ENCODE measurements around the gene ELOVL6. TPM values are rescaled to one million over a fixed set of nuclear protein-coding genes. Genes with fewer than 3 reads are reported as not detected.

ELOVL6 gene
- total RNA-seq (10 to 100 TPM; 36.4 to 38.6 TPM), polyA plus RNA-seq (10 to 100 TPM; 19.5 to 38.8 TPM)

- Histone ChIP-seq H3K27me3 (ENCODE audit: control insufficient read depth in 4 of 4, insufficient read depth in 4 of 4, low read length in 3 of 4) (no peaks in the 10 kb centered on the region), H3K27ac (ENCODE audit: low read depth in 1 of 2, low read length in 2 of 2) (peak within 1 kb of the TSS; percentile 89 to 98), H3K36me3 (ENCODE audit: control insufficient read depth in 4 of 4, insufficient read depth in 3 of 4, low read depth in 1 of 4, low read length in 3 of 4) (no peaks in the 10 kb centered on the region), H3K4me1 (ENCODE audit: control insufficient read depth in 4 of 4, insufficient read depth in 4 of 4, low read length in 3 of 4) (peaks cover 7 to 31% (median 22%) of the 10 kb centered on the region in 4 donors), H3K9ac (ENCODE audit: low read depth in 1 of 2, low read length in 2 of 2) (peak within 1 kb of the TSS; percentile 89 to 93), H3K4me3 (ENCODE audit: low read depth in 1 of 3, low read length in 3 of 3) (peak within 1 kb of the TSS; percentile 77 to 96 (median 95)), H3K9me3 (ENCODE audit: control insufficient read depth in 4 of 4, low read length in 3 of 4) (no peaks in the 10 kb centered on the region)
- TF ChIP-seq, protein P1, sequence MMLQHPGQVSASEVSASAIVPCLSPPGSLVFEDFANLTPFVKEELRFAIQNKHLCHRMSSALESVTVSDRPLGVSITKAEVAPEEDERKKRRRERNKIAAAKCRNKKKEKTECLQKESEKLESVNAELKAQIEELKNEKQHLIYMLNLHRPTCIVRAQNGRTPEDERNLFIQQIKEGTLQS (IDR thresholded peaks at IDR 0.05), result peak; percentile 41
- TF ChIP-seq FOXA1 (IDR thresholded peaks at IDR 0.05), result no peak
- peak; percentile 23 for TF ChIP-seq FOXA2 (IDR thresholded peaks at IDR 0.05)
- TF ChIP-seq RAD21 (IDR thresholded peaks at IDR 0.05), result peak; percentile 47 to 60
- no peak for TF ChIP-seq HNF4G (IDR thresholded peaks at IDR 0.05)
- TF ChIP-seq, protein P2, sequence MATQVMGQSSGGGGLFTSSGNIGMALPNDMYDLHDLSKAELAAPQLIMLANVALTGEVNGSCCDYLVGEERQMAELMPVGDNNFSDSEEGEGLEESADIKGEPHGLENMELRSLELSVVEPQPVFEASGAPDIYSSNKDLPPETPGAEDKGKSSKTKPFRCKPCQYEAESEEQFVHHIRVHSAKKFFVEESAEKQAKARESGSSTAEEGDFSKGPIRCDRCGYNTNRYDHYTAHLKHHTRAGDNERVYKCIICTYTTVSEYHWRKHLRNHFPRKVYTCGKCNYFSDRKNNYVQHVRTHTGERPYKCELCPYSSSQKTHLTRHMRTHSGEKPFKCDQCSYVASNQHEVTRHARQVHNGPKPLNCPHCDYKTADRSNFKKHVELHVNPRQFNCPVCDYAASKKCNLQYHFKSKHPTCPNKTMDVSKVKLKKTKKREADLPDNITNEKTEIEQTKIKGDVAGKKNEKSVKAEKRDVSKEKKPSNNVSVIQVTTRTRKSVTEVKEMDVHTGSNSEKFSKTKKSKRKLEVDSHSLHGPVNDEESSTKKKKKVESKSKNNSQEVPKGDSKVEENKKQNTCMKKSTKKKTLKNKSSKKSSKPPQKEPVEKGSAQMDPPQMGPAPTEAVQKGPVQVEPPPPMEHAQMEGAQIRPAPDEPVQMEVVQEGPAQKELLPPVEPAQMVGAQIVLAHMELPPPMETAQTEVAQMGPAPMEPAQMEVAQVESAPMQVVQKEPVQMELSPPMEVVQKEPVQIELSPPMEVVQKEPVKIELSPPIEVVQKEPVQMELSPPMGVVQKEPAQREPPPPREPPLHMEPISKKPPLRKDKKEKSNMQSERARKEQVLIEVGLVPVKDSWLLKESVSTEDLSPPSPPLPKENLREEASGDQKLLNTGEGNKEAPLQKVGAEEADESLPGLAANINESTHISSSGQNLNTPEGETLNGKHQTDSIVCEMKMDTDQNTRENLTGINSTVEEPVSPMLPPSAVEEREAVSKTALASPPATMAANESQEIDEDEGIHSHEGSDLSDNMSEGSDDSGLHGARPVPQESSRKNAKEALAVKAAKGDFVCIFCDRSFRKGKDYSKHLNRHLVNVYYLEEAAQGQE (IDR thresholded peaks at IDR 0.05), result no peak
- TF ChIP-seq HNF4A (conservative IDR thresholded peaks at IDR 0.05), result peak; percentile 49 to 65
- peak in 1 of 2 donors; percentile 20 for TF ChIP-seq GABPA (IDR thresholded peaks at IDR 0.05 in 1 of 2, conservative IDR thresholded peaks at IDR 0.05 in 1 of 2)
- TF ChIP-seq RXRA (IDR thresholded peaks at IDR 0.05), result peak; percentile 89 to 95
- TF ChIP-seq NR2F2 (IDR thresholded peaks at IDR 0.05), result peak; percentile 62
- TF ChIP-seq, protein P3, sequence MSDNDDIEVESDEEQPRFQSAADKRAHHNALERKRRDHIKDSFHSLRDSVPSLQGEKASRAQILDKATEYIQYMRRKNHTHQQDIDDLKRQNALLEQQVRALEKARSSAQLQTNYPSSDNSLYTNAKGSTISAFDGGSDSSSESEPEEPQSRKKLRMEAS (IDR thresholded peaks at IDR 0.05), result peak; percentile 80
- TF ChIP-seq TAF1 (conservative IDR thresholded peaks at IDR 0.05), result peak; percentile 61
- TF ChIP-seq, protein P4, sequence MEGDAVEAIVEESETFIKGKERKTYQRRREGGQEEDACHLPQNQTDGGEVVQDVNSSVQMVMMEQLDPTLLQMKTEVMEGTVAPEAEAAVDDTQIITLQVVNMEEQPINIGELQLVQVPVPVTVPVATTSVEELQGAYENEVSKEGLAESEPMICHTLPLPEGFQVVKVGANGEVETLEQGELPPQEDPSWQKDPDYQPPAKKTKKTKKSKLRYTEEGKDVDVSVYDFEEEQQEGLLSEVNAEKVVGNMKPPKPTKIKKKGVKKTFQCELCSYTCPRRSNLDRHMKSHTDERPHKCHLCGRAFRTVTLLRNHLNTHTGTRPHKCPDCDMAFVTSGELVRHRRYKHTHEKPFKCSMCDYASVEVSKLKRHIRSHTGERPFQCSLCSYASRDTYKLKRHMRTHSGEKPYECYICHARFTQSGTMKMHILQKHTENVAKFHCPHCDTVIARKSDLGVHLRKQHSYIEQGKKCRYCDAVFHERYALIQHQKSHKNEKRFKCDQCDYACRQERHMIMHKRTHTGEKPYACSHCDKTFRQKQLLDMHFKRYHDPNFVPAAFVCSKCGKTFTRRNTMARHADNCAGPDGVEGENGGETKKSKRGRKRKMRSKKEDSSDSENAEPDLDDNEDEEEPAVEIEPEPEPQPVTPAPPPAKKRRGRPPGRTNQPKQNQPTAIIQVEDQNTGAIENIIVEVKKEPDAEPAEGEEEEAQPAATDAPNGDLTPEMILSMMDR (IDR thresholded peaks at IDR 0.05; ENCODE audit: low read depth, low read length, missing input control), result no peak
- peak in 1 of 2 donors; percentile 60 for TF ChIP-seq JUND (IDR thresholded peaks at IDR 0.05)
- TF ChIP-seq ZBTB33 (IDR thresholded peaks at IDR 0.05), result no peak
- peak; percentile 44 to 62 for TF ChIP-seq EGR1 (IDR thresholded peaks at IDR 0.05; ENCODE audit: low read depth in 2 of 2)
- TF ChIP-seq YY1 (IDR thresholded peaks at IDR 0.05), result peak; percentile 53
- TF ChIP-seq SP1 (IDR thresholded peaks at IDR 0.05), result peak; percentile 78
- WGBS, result under 1% methylated on average over 48 of the region's 48 CpGs
- DNase-seq (ENCODE audit: low spot score), result peak; percentile 76
Measured at GRCh38 chr4:110198435-110199416, at the start of gene ELOVL6. TSS of gene ELOVL6 (minus strand) at chr4:110198615. CDS start at chr4:110198335, 280 bp downstream.
